Right atrium auricular region (tissue), 2 donors: ENCODE measurements around the gene PIK3AP1. TPM values are rescaled to one million over a fixed set of nuclear protein-coding genes. Genes with fewer than 3 reads are reported as not detected.

ENCODE experiments used
- DNase-seq: peaks from one replicate; pipeline ENCODE4 v3.0.0-alpha.2; 2019; ENCODE audit warnings: low spot score
- H3K27ac ChIP-seq, 2 donors: fragments of 200-600 bp; sonication (generic); 1 replicate in 1 of 2; 2 replicates in 1 of 2; pipeline ENCODE4 v1.5.1; 2016 to 2019
- H3K27me3 ChIP-seq, 2 donors: fragments of 200-600 bp; sonication (generic); one replicate each; pipeline versions ENCODE4 v1.5.1 to v1.6.0; 2017 to 2019
- H3K36me3 ChIP-seq: fragments of 200-600 bp; sonication (generic); one replicate; pipeline ENCODE4 v1.5.1; 2016
- H3K4me1 ChIP-seq, 2 donors: fragments of 200-600 bp; sonication (generic); one replicate each; pipeline versions ENCODE4 v1.5.1 to v1.6.0; 2017 to 2019
- H3K4me3 ChIP-seq, 2 donors: fragments of 200-600 bp; sonication (generic); 1 replicate in 1 of 2; 2 replicates in 1 of 2; pipeline ENCODE4 v1.5.1; 2017 to 2019; ENCODE audit warnings: mild to moderate bottlenecking in 1 of 2, moderate library complexity in 1 of 2
- H3K9me3 ChIP-seq, 2 donors: fragments of 200-600 bp; sonication (generic); one replicate each; pipeline ENCODE4 v1.5.1; 2019
- CTCF ChIP-seq, 2 donors: fragments of 200-600 bp; sonication (generic); IDR thresholded peaks; one replicate each; pipeline ENCODE4 v1.5.1; 2019; ENCODE audit warnings: antibody characterized with exemption in 2 of 2
- total RNA-seq, 2 donors: library from RNA; depleted of rRNA; stranded (reverse); fragments of >200 nt; gene quantifications; one replicate each; pipeline ENCODE4 v1.1.0, GENCODE V29; 2016

The PIK3AP1 gene
- total RNA-seq, 2 donors from 2014 or later, result 3.1 to 11.2 TPM

- TF ChIP-seq CTCF (IDR thresholded peaks at IDR 0.05), result no peak
- H3K36me3 ChIP-seq, result no peaks in the 10 kb centered on the region
- H3K4me1 ChIP-seq, result peaks cover 0 to 15% of the 10 kb centered on the region in 2 donors
- no peak for DNase-seq
- no peak overlapping the region for H3K4me3 ChIP-seq
- no peaks in the 10 kb centered on the region for H3K9me3 ChIP-seq
- H3K27me3 ChIP-seq, result no peaks in the 10 kb centered on the region
- H3K27ac ChIP-seq, result no peak overlapping the region
Measured at GRCh38 chr10:96724621-96725020, 4.3 kb upstream of the PIK3AP1 start.

DNA sequence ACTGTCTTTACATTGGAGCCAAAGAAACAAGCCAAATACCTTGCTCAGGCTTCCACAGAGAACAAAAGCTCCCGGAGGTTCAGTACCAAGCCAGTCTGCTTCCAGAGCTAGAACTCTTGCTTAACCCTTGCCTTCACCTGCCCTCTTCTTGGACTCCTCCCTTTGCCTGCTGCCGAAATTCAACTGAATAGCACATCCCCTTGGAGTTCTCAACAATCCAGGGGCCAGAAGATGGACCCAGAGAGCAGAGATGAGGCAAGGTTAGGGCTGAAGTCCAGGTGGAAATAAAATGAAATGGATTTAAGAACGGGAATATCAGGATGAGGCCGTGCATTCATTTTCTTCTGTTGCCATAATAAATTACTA is 876 bp upstream of the PIK3AP1 start:
- TF ChIP-seq CTCF (IDR thresholded peaks at IDR 0.05), result no peak
- no peaks in the 10 kb centered on the region for H3K27me3 ChIP-seq
- H3K36me3 ChIP-seq, result no peaks in the 10 kb centered on the region
- H3K9me3 ChIP-seq, result no peaks in the 10 kb centered on the region
- H3K4me3 ChIP-seq, result peak overlapping the region in 1 of 2 donors; percentile 62
- peaks cover 0 to 15% of the 10 kb centered on the region in 2 donors for H3K4me1 ChIP-seq
- DNase-seq, result no peak
- no peak overlapping the region for H3K27ac ChIP-seq

DNA sequence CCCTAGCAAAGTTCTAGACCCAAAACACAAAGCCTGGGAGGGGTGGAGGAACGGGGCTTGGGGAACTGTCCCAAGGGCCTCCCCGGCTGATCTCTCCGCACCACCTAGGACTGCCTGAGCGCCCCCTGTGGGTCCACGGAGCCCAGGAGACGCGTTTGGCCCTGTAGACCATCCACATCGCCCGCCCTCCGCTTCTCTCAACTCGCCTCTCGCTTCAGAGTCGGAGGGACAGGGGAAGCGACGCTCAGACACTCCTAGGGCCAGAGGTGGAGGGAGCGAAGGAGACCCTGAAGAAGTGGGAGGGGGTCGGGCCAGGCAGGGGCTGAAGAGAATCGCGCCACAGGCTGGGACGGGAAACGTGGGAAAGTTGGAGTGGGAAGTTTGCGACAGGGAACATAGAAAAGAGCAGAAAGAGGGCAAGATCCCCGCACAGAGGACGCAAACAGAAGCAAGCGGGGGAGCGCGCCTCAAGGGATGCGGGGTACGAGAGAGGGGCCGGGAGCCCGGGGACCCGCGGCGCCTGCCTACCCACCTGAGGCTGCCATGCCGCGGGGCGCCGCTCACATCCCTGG is 378 bp downstream of the PIK3AP1 start:
- Histone ChIP-seq H3K9me3 (no peaks in the 10 kb centered on the region), H3K27ac (peak overlapping the region; percentile 41 to 64), H3K4me1 (peaks cover 0 to 15% of the 10 kb centered on the region in 2 donors), H3K36me3 (no peaks in the 10 kb centered on the region), H3K27me3 (no peaks in the 10 kb centered on the region), H3K4me3 (peak overlapping the region; percentile 58 to 62)
- no peak for DNase-seq
- TF ChIP-seq CTCF (IDR thresholded peaks at IDR 0.05), result peak in 1 of 2 donors; percentile 58

GRCh38 chr10:96719200-96719599 is 1.1 kb downstream of the PIK3AP1 start:
- no peak for DNase-seq
- H3K4me1 ChIP-seq, result peaks cover 0 to 15% of the 10 kb centered on the region in 2 donors
- no peak for TF ChIP-seq CTCF (IDR thresholded peaks at IDR 0.05)
- H3K4me3 ChIP-seq, result peak overlapping the region in 1 of 2 donors; percentile 62
- no peaks in the 10 kb centered on the region for H3K9me3 ChIP-seq
- no peaks in the 10 kb centered on the region for H3K36me3 ChIP-seq
- H3K27me3 ChIP-seq, result no peaks in the 10 kb centered on the region
- H3K27ac ChIP-seq, result peak overlapping the region in 1 of 2 donors; percentile 23

- Histone ChIP-seq H3K9me3 (no peaks in the 10 kb centered on the region), H3K4me3 (no peak overlapping the region), H3K27ac (peak overlapping the region in 1 of 2 donors; percentile 23), H3K36me3 (no peaks in the 10 kb centered on the region), H3K4me1 (peaks cover 0 to 15% of the 10 kb centered on the region in 2 donors), H3K27me3 (no peaks in the 10 kb centered on the region)
- DNase-seq, result no peak
- TF ChIP-seq CTCF (IDR thresholded peaks at IDR 0.05), result no peak
Measured at GRCh38 chr10:96718304-96718990, 1.9 kb downstream of the PIK3AP1 start.
